Stimulated activated CD8-positive, alpha-beta memory T cell treated with anti-CD3 and anti-CD28 coated beads, Interleukin-12 subunit alpha, Interleukin-12 subunit beta, amount 100 ng/mL, for 4 hours (primary cell): ENCODE measurements around the gene SCPEP1.
"Not testable (repeated sequence)": the region's sequence is repeated elsewhere in the genome, so short reads cannot be mapped to it uniquely, and the experiment has no call there.

Experiments
- DNase-seq: peaks from one replicate; pipeline ENCODE4 v3.0.0-alpha.2; 2020; ENCODE audit warnings: low read depth

The SCPEP1 gene

GRCh38 chr17:56965681-56966080 lies 12.2 kb upstream of the SCPEP1 start:
- not testable (repeated sequence) for DNase-seq

- DNase-seq, result no peak
Observed at GRCh38 chr17:56966338-56966737, 11.6 kb upstream of the SCPEP1 start.

- no peak for DNase-seq
Observed at GRCh38 chr17:56970974-56971373, 7.0 kb upstream of the SCPEP1 start.

- no peak for DNase-seq
Observed at GRCh38 chr17:56972111-56972730, 5.7 kb upstream of the SCPEP1 start.

- no peak for DNase-seq
Observed at GRCh38 chr17:56973520-56973919, 4.4 kb upstream of the SCPEP1 start.

- DNase-seq, result no peak
Observed at GRCh38 chr17:56974055-56974454, 3.9 kb upstream of the SCPEP1 start.

- no peak for DNase-seq
Observed at GRCh38 chr17:56975656-56976055, 2.3 kb upstream of the SCPEP1 start.

- no peak for DNase-seq
Observed at GRCh38 chr17:56976941-56977608, 856 bp upstream of the SCPEP1 start.

- no peak for DNase-seq
Observed at GRCh38 chr17:56978441-56979090, 635 bp downstream of the SCPEP1 start.

- DNase-seq, result no peak
Observed at GRCh38 chr17:56979091-56979480, 1.2 kb downstream of the SCPEP1 start.

- DNase-seq, result not testable (repeated sequence)
Observed at GRCh38 chr17:56980526-56980925, 2.6 kb downstream of the SCPEP1 start.

- no peak for DNase-seq
Observed at GRCh38 chr17:56982312-56982711, 4.4 kb downstream of the SCPEP1 start.

- no peak for DNase-seq
Observed at GRCh38 chr17:56983366-56983765, 5.4 kb downstream of the SCPEP1 start.

- no peak for DNase-seq
Observed at GRCh38 chr17:56985371-56986162, 7.6 kb downstream of the SCPEP1 start.

- no peak for DNase-seq
Observed at GRCh38 chr17:56987283-56987834, 9.4 kb downstream of the SCPEP1 start.

GRCh38 chr17:56988901-56989572 lies 11.1 kb downstream of the SCPEP1 start:
- DNase-seq, result no peak

GRCh38 chr17:56992364-56992763 lies 14.4 kb downstream of the SCPEP1 start:
- DNase-seq, result no peak

GRCh38 chr17:56994009-56994792 lies 16.3 kb downstream of the SCPEP1 start:
- no peak for DNase-seq

GRCh38 chr17:56995766-56996165 lies 17.8 kb downstream of the SCPEP1 start:
- no peak for DNase-seq

- DNase-seq, result no peak
Observed at GRCh38 chr17:56997313-56997712, 19.4 kb downstream of the SCPEP1 start.

GRCh38 chr17:57001541-57001940 lies 23.6 kb downstream of the SCPEP1 start:
- DNase-seq, result no peak
